HG03520 (cell line): Measurements from ENCODE around the gene SEMA5B.

Experiments
- ATAC-seq: cut with Tn5 transposase; IDR thresholded peaks from one replicate; pipeline ENCODE4 v1.9.1; 2021; ENCODE audit warnings: mild to moderate bottlenecking, moderate library complexity; ENCODE audit not compliant: unreplicated experiment

Gene SEMA5B

GRCh38 chr3:122977746-122978466 lies 49.7 kb downstream of the SEMA5B start:
- ATAC-seq, result no peak

- ATAC-seq, result no peak
These were observed 51.7 kb downstream of the SEMA5B start for GRCh38 chr3:122975924-122976293.

GRCh38 chr3:122975163-122975923 lies 52.2 kb downstream of the SEMA5B start:
- ATAC-seq, result no peak

- no peak for ATAC-seq
These were observed 52.8 kb downstream of the SEMA5B start for GRCh38 chr3:122974764-122975162.

GRCh38 chr3:122973893-122974615 lies 53.5 kb downstream of the SEMA5B start:
- no peak for ATAC-seq

- no peak for ATAC-seq
These were observed 55.4 kb downstream of the SEMA5B start for GRCh38 chr3:122972141-122972540.

GRCh38 chr3:122969585-122970469 lies 57.7 kb downstream of the SEMA5B start:
- no peak for ATAC-seq

GRCh38 chr3:122967765-122968164 lies 59.8 kb downstream of the SEMA5B start:
- ATAC-seq, result no peak

GRCh38 chr3:122967356-122967755 lies 60.2 kb downstream of the SEMA5B start:
- ATAC-seq, result no peak

GRCh38 chr3:122966045-122966444 lies 61.5 kb downstream of the SEMA5B start:
- ATAC-seq, result no peak

- ATAC-seq, result no peak
These were observed 62.8 kb downstream of the SEMA5B start for GRCh38 chr3:122964811-122965210.

- ATAC-seq, result no peak
These were observed 65.4 kb downstream of the SEMA5B start for GRCh38 chr3:122962149-122962548.

- no peak for ATAC-seq
These were observed 66.4 kb downstream of the SEMA5B start for GRCh38 chr3:122961146-122961545.

- ATAC-seq, result no peak
These were observed 66.9 kb downstream of the SEMA5B start for GRCh38 chr3:122960652-122961051.

GRCh38 chr3:122959339-122959738 lies 68.2 kb downstream of the SEMA5B start:
- no peak for ATAC-seq

GRCh38 chr3:122957707-122958689 lies 69.6 kb downstream of the SEMA5B start:
- ATAC-seq, result no peak

- no peak for ATAC-seq
These were observed 70.7 kb downstream of the SEMA5B start for GRCh38 chr3:122956693-122957455.

- ATAC-seq, result no peak
These were observed 71.5 kb downstream of the SEMA5B start for GRCh38 chr3:122955916-122956692.
